ENCODE measurements around the gene ANKS6. TPM values are rescaled to one million over a fixed set of nuclear protein-coding genes. Genes with fewer than 3 reads are reported as not detected.

The ANKS6 gene
- total and polyA plus RNA-seq, 5 donors, result 3.6 to 7.9 (median 5.6) TPM

GRCh38 chr9:98832768-98833089 lies 36.4 kb upstream of the ANKS6 start:
- no peak for DNase-seq
- Histone ChIP-seq H3K27ac (ENCODE audit: low read length) (no peak overlapping the region), H3K27me3 (ENCODE audit: control insufficient read depth, insufficient read depth) (no peaks in the 10 kb centered on the region), H3K9me3 (ENCODE audit: control insufficient read depth, low read length) (no peaks in the 10 kb centered on the region), H3K4me3 (ENCODE audit: low read length) (no peak overlapping the region), H3K4me1 (ENCODE audit: control insufficient read depth, insufficient read depth, low read length) (peaks cover 3% of the 10 kb centered on the region)
- 99% methylated on average over 1 of the region's 1 CpG for WGBS
- intact Hi-C loops (cut with DNase I), result no loop called here
- ATAC-seq, result no peak

- 89% methylated on average over 16 of the region's 16 CpGs for WGBS
- intact Hi-C loops (cut with DNase I), result no loop called here
These were observed 35.3 kb upstream of the ANKS6 start for GRCh38 chr9:98831696-98832095.

GRCh38 chr9:98830554-98830953 lies 34.2 kb upstream of the ANKS6 start:
- no peak for DNase-seq
- Histone ChIP-seq H3K27me3 (ENCODE audit: control insufficient read depth, insufficient read depth) (no peaks in the 10 kb centered on the region), H3K4me1 (ENCODE audit: control insufficient read depth, insufficient read depth, low read length) (peaks cover 3% of the 10 kb centered on the region), H3K4me3 (ENCODE audit: low read length) (no peak overlapping the region), H3K9me3 (ENCODE audit: control insufficient read depth, low read length) (no peaks in the 10 kb centered on the region), H3K27ac (ENCODE audit: low read length) (no peak overlapping the region)
- ATAC-seq, result no peak
- 93% methylated on average over 5 of the region's 5 CpGs for WGBS
- intact Hi-C loops (cut with DNase I), result no loop called here

More at GRCh38 chr9:98831696-98832095, 35.3 kb upstream of the ANKS6 start:
- Histone ChIP-seq H3K4me1 (ENCODE audit: control insufficient read depth, insufficient read depth, low read length) (peaks cover 3% of the 10 kb centered on the region), H3K4me3 (ENCODE audit: low read length) (no peak overlapping the region), H3K27ac (ENCODE audit: low read length) (no peak overlapping the region), H3K9me3 (ENCODE audit: control insufficient read depth, low read length) (no peaks in the 10 kb centered on the region), H3K27me3 (ENCODE audit: control insufficient read depth, insufficient read depth) (no peaks in the 10 kb centered on the region)
- ATAC-seq (no peak), DNase-seq (no peak)

- H3K27me3 ChIP-seq (ENCODE audit: control insufficient read depth, insufficient read depth), result no peaks in the 10 kb centered on the region
- no peak for DNase-seq
- peaks cover 3% of the 10 kb centered on the region for H3K4me1 ChIP-seq (ENCODE audit: control insufficient read depth, insufficient read depth, low read length)
- no peak for ATAC-seq
- H3K4me3 ChIP-seq (ENCODE audit: low read length), result no peak overlapping the region
- intact Hi-C loops (cut with DNase I), result no loop called here
- no peaks in the 10 kb centered on the region for H3K9me3 ChIP-seq (ENCODE audit: control insufficient read depth, low read length)
- no peak overlapping the region for H3K27ac ChIP-seq (ENCODE audit: low read length)
- 76% methylated on average over 5 of the region's 5 CpGs for WGBS
These were observed 33.4 kb upstream of the ANKS6 start for GRCh38 chr9:98829766-98830165.

- Histone ChIP-seq H3K27ac (ENCODE audit: low read length) (no peak overlapping the region), H3K9me3 (ENCODE audit: control insufficient read depth, low read length) (no peaks in the 10 kb centered on the region), H3K4me3 (ENCODE audit: low read length) (no peak overlapping the region), H3K4me1 (ENCODE audit: control insufficient read depth, insufficient read depth, low read length) (no peaks in the 10 kb centered on the region), H3K27me3 (ENCODE audit: control insufficient read depth, insufficient read depth) (no peaks in the 10 kb centered on the region)
- 94% methylated on average over 20 of the region's 20 CpGs for WGBS
- peak in 1 of 3 donors; percentile 33 for DNase-seq
- ATAC-seq, result no peak
- intact Hi-C loops (cut with DNase I), result no loop called here
These were observed 30.4 kb upstream of the ANKS6 start for GRCh38 chr9:98826716-98827115.

GRCh38 chr9:98825414-98825813 lies 29.1 kb upstream of the ANKS6 start:
- no peak overlapping the region for H3K27ac ChIP-seq (ENCODE audit: low read length)
- no peaks in the 10 kb centered on the region for H3K27me3 ChIP-seq (ENCODE audit: control insufficient read depth, insufficient read depth)
- intact Hi-C loops (cut with DNase I), result no loop called here
- no peaks in the 10 kb centered on the region for H3K4me1 ChIP-seq (ENCODE audit: control insufficient read depth, insufficient read depth, low read length)
- ATAC-seq (no peak), DNase-seq (no peak)
- WGBS, result 80% methylated on average over 3 of the region's 3 CpGs
- no peaks in the 10 kb centered on the region for H3K9me3 ChIP-seq (ENCODE audit: control insufficient read depth, low read length)
- H3K4me3 ChIP-seq (ENCODE audit: low read length), result no peak overlapping the region

GRCh38 chr9:98823666-98824334 lies 27.4 kb upstream of the ANKS6 start:
- Histone ChIP-seq H3K27me3 (ENCODE audit: control insufficient read depth, insufficient read depth) (no peaks in the 10 kb centered on the region), H3K9me3 (ENCODE audit: control insufficient read depth, low read length) (peaks cover 2% of the 10 kb centered on the region), H3K27ac (ENCODE audit: low read length) (no peak overlapping the region), H3K4me1 (ENCODE audit: control insufficient read depth, insufficient read depth, low read length) (no peaks in the 10 kb centered on the region), H3K4me3 (ENCODE audit: low read length) (no peak overlapping the region)
- intact Hi-C loops (cut with DNase I), result no loop called here
- peak in 1 of 2 donors; percentile 10 for ATAC-seq
- no peak for DNase-seq
- 98% methylated on average over 3 of the region's 3 CpGs for WGBS

GRCh38 chr9:98822661-98823060 lies 26.3 kb upstream of the ANKS6 start:
- Histone ChIP-seq H3K27ac (ENCODE audit: low read length) (no peak overlapping the region), H3K4me3 (ENCODE audit: low read length) (no peak overlapping the region), H3K27me3 (ENCODE audit: control insufficient read depth, insufficient read depth) (no peaks in the 10 kb centered on the region), H3K4me1 (ENCODE audit: control insufficient read depth, insufficient read depth, low read length) (no peaks in the 10 kb centered on the region), H3K9me3 (ENCODE audit: control insufficient read depth, low read length) (peaks cover 2% of the 10 kb centered on the region)
- intact Hi-C loops (cut with DNase I), result no loop called here
- no peak for ATAC-seq
- DNase-seq, result no peak
- 85% methylated on average over 6 of the region's 6 CpGs for WGBS

- intact Hi-C loops (cut with DNase I), result no loop called here
These were observed 25.5 kb upstream of the ANKS6 start for GRCh38 chr9:98821831-98822230.

GRCh38 chr9:98819231-98819630 lies 22.9 kb upstream of the ANKS6 start:
- Histone ChIP-seq H3K4me3 (ENCODE audit: low read length) (no peak overlapping the region), H3K27ac (ENCODE audit: low read length) (no peak overlapping the region), H3K9me3 (ENCODE audit: control insufficient read depth, low read length) (peaks cover 2% of the 10 kb centered on the region), H3K27me3 (ENCODE audit: control insufficient read depth, insufficient read depth) (no peaks in the 10 kb centered on the region), H3K4me1 (ENCODE audit: control insufficient read depth, insufficient read depth, low read length) (no peaks in the 10 kb centered on the region)
- DNase-seq (no peak), ATAC-seq (no peak)
- 85% methylated on average over 3 of the region's 3 CpGs for WGBS
- intact Hi-C loops (cut with DNase I), result no loop called here

More at GRCh38 chr9:98821831-98822230, 25.5 kb upstream of the ANKS6 start:
- Histone ChIP-seq H3K4me1 (ENCODE audit: control insufficient read depth, insufficient read depth, low read length) (no peaks in the 10 kb centered on the region), H3K27me3 (ENCODE audit: control insufficient read depth, insufficient read depth) (no peaks in the 10 kb centered on the region), H3K9me3 (ENCODE audit: control insufficient read depth, low read length) (peaks cover 2% of the 10 kb centered on the region), H3K27ac (ENCODE audit: low read length) (no peak overlapping the region), H3K4me3 (ENCODE audit: low read length) (no peak overlapping the region)
- no peak for DNase-seq
- 68% methylated on average over 2 of the region's 2 CpGs for WGBS
- no peak for ATAC-seq

- H3K27me3 ChIP-seq (ENCODE audit: control insufficient read depth, insufficient read depth), result no peaks in the 10 kb centered on the region
- no peak overlapping the region for H3K27ac ChIP-seq (ENCODE audit: low read length)
- H3K9me3 ChIP-seq (ENCODE audit: control insufficient read depth, low read length), result peaks cover 2% of the 10 kb centered on the region
- intact Hi-C loops (cut with DNase I), result no loop called here
- no peak overlapping the region for H3K4me3 ChIP-seq (ENCODE audit: low read length)
- H3K4me1 ChIP-seq (ENCODE audit: control insufficient read depth, insufficient read depth, low read length), result no peaks in the 10 kb centered on the region
- ATAC-seq (no peak), DNase-seq (no peak)
- WGBS, result 84% methylated on average over 2 of the region's 2 CpGs
These were observed 22.4 kb upstream of the ANKS6 start for GRCh38 chr9:98818764-98819163.

- Histone ChIP-seq H3K9me3 (ENCODE audit: control insufficient read depth, low read length) (peaks cover 2% of the 10 kb centered on the region), H3K27ac (ENCODE audit: low read length) (no peak overlapping the region), H3K4me1 (ENCODE audit: control insufficient read depth, insufficient read depth, low read length) (no peaks in the 10 kb centered on the region), H3K27me3 (ENCODE audit: control insufficient read depth, insufficient read depth) (no peaks in the 10 kb centered on the region), H3K4me3 (ENCODE audit: low read length) (no peak overlapping the region)
- DNase-seq (no peak), ATAC-seq (no peak)
- intact Hi-C loops (cut with DNase I), result no loop called here
- WGBS, result 80% methylated on average over 6 of the region's 6 CpGs
These were observed 19.1 kb upstream of the ANKS6 start for GRCh38 chr9:98815391-98815951.
